ENCODE data around the gene ZMYND11.

DNA sequence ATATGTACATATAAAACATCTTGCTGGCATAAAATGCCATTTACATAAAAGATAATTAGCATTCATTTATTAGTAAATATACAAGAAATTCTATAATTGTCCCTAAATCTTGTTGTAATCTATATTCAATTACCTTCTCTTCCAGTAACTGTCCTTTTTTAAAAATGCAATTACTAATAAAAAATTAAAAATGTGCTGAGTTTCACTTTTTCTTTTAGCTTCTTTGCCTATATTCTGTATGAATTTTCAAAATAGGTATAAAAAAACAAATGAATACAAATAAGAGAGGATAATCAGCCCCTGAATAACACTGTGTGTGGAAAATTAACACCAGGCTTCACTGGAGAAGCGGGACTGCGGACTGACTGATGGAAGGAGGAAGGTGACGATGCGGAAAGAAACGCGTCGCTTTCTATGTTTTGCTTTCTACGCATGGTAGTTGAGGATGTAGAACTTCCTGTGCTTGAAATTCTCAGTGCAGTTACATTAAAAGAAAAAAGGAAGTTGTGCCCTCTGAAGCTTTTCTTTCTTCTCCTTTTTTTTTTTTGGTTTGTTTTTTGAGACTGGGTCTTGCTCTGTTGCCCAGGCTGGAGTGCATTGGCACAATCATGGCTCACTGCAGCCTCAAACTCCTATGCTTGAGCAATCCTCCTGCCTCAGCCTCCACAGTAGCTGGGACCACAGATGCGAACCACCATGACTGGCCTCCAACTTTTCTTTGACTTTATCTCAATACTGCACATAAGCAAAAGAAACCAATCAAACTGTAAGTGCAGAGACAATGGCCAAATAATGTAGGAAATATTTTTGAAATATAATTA is 7.4 kb upstream of the ZMYND11 start:
- TF ChIP-seq, protein P1, sequence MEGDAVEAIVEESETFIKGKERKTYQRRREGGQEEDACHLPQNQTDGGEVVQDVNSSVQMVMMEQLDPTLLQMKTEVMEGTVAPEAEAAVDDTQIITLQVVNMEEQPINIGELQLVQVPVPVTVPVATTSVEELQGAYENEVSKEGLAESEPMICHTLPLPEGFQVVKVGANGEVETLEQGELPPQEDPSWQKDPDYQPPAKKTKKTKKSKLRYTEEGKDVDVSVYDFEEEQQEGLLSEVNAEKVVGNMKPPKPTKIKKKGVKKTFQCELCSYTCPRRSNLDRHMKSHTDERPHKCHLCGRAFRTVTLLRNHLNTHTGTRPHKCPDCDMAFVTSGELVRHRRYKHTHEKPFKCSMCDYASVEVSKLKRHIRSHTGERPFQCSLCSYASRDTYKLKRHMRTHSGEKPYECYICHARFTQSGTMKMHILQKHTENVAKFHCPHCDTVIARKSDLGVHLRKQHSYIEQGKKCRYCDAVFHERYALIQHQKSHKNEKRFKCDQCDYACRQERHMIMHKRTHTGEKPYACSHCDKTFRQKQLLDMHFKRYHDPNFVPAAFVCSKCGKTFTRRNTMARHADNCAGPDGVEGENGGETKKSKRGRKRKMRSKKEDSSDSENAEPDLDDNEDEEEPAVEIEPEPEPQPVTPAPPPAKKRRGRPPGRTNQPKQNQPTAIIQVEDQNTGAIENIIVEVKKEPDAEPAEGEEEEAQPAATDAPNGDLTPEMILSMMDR (IDR thresholded peaks at IDR 0.05), result no peak
- TF ChIP-seq ZFX (IDR thresholded peaks at IDR 0.05; ENCODE audit: borderline replicate concordance), result no peak
